GM12892 (cell line): Measurements from ENCODE around the gene CRCP.
"Not testable (repeated sequence)": the region's sequence is repeated elsewhere in the genome, so short reads cannot be mapped to it uniquely, and the experiment has no call there.

ENCODE experiments used
- POLR2A ChIP-seq: IDR thresholded peaks from 2 replicates; pipeline ENCODE4 v1.6.1; 2011; ENCODE audit warnings: low read depth, low read length, control low read depth
- POLR2AphosphoS5 ChIP-seq: IDR thresholded peaks from 2 replicates; pipeline ENCODE4 v1.6.1; 2011; ENCODE audit warnings: low read depth, low read length, control low read depth
- TAF1 ChIP-seq: IDR thresholded peaks from 2 replicates; pipeline ENCODE4 v1.6.1; 2011; ENCODE audit warnings: low read depth, mild to moderate bottlenecking, control low read depth, low read length, borderline replicate concordance

GRCh38 chr7:66172536-66173401 lies 58.1 kb downstream of the CRCP start:
- TF ChIP-seq POLR2A, TAF1, POLR2AphosphoS5: not testable (repeated sequence)
